GM12878 (cell line): Measurements from ENCODE around the gene PGAP6.

Source experiments
- BRCA1 ChIP-seq: IDR thresholded peaks from 2 replicates; pipeline ENCODE4 v1.6.1; 2011; ENCODE audit warnings: low read depth, low read length, improper control_type of control experiment
- EP300 ChIP-seq, 2 experiments: fragments of 150-350 bp in 1 of 2; IDR thresholded peaks; 2 replicates each; pipeline ENCODE4 v1.6.1; 2011 to 2012; ENCODE audit warnings: low read depth in 2 of 2, low read length in 2 of 2, borderline replicate concordance in 1 of 2, improper control_type of control experiment in 1 of 2, inconsistent platforms in 1 of 2; ENCODE audit not compliant: control insufficient read depth in 1 of 2
- ESRRA ChIP-seq: IDR thresholded peaks from 2 replicates; pipeline ENCODE4 v1.6.1; 2012; ENCODE audit warnings: mild to moderate bottlenecking, low read length, improper control_type of control experiment
- EZH2 ChIP-seq: IDR thresholded peaks from 2 replicates; pipeline ENCODE4 v1.6.1; 2012; ENCODE audit warnings: low read depth, mild to moderate bottlenecking, control low read depth, inconsistent platforms, low read length, borderline replicate concordance; ENCODE audit not compliant: control insufficient read depth
- FOXK2 ChIP-seq: fragments of 450-650 bp; IDR thresholded peaks from 2 replicates; pipeline ENCODE4 v1.6.1; 2017; ENCODE audit warnings: mild to moderate bottlenecking, moderate library complexity
- HDAC6 ChIP-seq: fragments of 200-600 bp; sonication (generic); IDR thresholded peaks from one replicate; pipeline ENCODE4 v1.8.0; 2017; ENCODE audit warnings: antibody characterized with exemption; ENCODE audit not compliant: unreplicated experiment
- MEF2A ChIP-seq: IDR thresholded peaks from 2 replicates; pipeline ENCODE4 v1.6.1; 2011; ENCODE audit warnings: low read depth, mild to moderate bottlenecking, low read length, moderate library complexity; ENCODE audit not compliant: insufficient read depth
- MTA3 ChIP-seq: IDR thresholded peaks from 2 replicates; pipeline ENCODE4 v1.6.1; 2012; ENCODE audit warnings: low read length, inconsistent platforms, borderline replicate concordance
- NR2C2 ChIP-seq: IDR thresholded peaks from 2 replicates; pipeline ENCODE4 v1.6.1; 2011; ENCODE audit warnings: borderline replicate concordance, low read depth; ENCODE audit not compliant: control insufficient read depth, insufficient read length
- NR2F1 ChIP-seq: fragments of 450-650 bp; conservative IDR thresholded peaks from 2 replicates; pipeline ENCODE4 v1.6.1; 2017; ENCODE audit warnings: mild to moderate bottlenecking
- POLR2AphosphoS5 ChIP-seq: IDR thresholded peaks from 2 replicates; pipeline ENCODE4 v1.6.1; 2011; ENCODE audit warnings: mild to moderate bottlenecking, low read length, inconsistent platforms
- TCF12 ChIP-seq: IDR thresholded peaks from 2 replicates; pipeline ENCODE4 v1.6.1; 2011; ENCODE audit warnings: low read depth, mild to moderate bottlenecking, low read length
- TF ChIP-seq, protein P1 (sequence below), 3 experiments: IDR thresholded peaks in 2 of 3; conservative IDR thresholded peaks in 1 of 3; 2 replicates each; pipeline ENCODE4 v1.5.1; 2011; ENCODE audit warnings: low read depth in 3 of 3, low read length in 3 of 3, mild to moderate bottlenecking in 3 of 3, control low read depth in 2 of 3, moderate library complexity in 2 of 3, inconsistent platforms in 1 of 3, mixed read lengths in 1 of 3; ENCODE audit not compliant: control insufficient read depth in 2 of 3, insufficient read depth in 1 of 3; ENCODE audit errors: extremely low read depth in 1 of 3
- TF ChIP-seq, protein P2 (sequence below): IDR thresholded peaks from 2 replicates; pipeline ENCODE4 v1.6.1; 2012; ENCODE audit warnings: mild to moderate bottlenecking, low read depth, low read length

DNA sequence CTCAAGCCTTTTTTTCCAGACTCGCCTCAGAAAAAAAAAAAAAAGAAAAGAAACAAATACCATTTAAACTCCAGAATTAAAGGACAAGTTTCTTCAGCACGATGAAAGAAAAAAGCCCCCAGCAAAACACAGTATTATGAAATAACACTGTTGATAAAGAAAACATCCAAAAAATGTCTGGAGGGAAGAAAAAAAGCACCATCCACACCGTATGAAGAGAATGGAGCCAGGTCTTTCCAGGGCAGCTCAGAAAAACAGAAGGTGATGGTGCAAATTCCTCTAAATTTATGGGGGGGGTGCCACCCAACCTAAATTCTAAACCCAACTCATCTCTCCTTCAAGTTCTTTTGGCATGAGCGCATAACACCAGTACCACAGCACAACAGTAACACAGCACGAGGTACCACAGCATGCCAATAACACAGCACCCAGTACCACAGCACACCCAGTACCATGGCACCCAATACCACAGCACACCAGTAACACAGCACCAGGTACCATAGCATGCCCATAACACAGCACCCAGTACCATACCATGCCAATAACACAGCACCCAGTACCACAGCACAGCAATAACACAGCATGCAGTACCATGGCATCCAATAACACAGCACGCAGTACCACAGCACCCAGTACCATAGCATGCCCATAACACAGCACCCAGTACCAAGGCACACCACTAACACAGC, 48.2 kb downstream of the PGAP6 start:
- no peak for TF ChIP-seq POLR2AphosphoS5
- TF ChIP-seq, protein P1, sequence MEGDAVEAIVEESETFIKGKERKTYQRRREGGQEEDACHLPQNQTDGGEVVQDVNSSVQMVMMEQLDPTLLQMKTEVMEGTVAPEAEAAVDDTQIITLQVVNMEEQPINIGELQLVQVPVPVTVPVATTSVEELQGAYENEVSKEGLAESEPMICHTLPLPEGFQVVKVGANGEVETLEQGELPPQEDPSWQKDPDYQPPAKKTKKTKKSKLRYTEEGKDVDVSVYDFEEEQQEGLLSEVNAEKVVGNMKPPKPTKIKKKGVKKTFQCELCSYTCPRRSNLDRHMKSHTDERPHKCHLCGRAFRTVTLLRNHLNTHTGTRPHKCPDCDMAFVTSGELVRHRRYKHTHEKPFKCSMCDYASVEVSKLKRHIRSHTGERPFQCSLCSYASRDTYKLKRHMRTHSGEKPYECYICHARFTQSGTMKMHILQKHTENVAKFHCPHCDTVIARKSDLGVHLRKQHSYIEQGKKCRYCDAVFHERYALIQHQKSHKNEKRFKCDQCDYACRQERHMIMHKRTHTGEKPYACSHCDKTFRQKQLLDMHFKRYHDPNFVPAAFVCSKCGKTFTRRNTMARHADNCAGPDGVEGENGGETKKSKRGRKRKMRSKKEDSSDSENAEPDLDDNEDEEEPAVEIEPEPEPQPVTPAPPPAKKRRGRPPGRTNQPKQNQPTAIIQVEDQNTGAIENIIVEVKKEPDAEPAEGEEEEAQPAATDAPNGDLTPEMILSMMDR (IDR thresholded peaks at IDR 0.05 in 2 of 3, conservative IDR thresholded peaks at IDR 0.05 in 1 of 3; ENCODE audit: control insufficient read depth in 2 of 3, extremely low read depth in 1 of 3, insufficient read depth in 1 of 3, low read depth in 3 of 3, low read length in 3 of 3) = no peak
- no peak for TF ChIP-seq NR2F1
- TF ChIP-seq TCF12 = no peak
- no peak for TF ChIP-seq FOXK2
- no peak for TF ChIP-seq NR2C2
- TF ChIP-seq BRCA1 = no peak
- TF ChIP-seq HDAC6 = no peak
- no peak for TF ChIP-seq MTA3
- TF ChIP-seq MEF2A = no peak
- TF ChIP-seq ESRRA = no peak
- TF ChIP-seq, protein P2, sequence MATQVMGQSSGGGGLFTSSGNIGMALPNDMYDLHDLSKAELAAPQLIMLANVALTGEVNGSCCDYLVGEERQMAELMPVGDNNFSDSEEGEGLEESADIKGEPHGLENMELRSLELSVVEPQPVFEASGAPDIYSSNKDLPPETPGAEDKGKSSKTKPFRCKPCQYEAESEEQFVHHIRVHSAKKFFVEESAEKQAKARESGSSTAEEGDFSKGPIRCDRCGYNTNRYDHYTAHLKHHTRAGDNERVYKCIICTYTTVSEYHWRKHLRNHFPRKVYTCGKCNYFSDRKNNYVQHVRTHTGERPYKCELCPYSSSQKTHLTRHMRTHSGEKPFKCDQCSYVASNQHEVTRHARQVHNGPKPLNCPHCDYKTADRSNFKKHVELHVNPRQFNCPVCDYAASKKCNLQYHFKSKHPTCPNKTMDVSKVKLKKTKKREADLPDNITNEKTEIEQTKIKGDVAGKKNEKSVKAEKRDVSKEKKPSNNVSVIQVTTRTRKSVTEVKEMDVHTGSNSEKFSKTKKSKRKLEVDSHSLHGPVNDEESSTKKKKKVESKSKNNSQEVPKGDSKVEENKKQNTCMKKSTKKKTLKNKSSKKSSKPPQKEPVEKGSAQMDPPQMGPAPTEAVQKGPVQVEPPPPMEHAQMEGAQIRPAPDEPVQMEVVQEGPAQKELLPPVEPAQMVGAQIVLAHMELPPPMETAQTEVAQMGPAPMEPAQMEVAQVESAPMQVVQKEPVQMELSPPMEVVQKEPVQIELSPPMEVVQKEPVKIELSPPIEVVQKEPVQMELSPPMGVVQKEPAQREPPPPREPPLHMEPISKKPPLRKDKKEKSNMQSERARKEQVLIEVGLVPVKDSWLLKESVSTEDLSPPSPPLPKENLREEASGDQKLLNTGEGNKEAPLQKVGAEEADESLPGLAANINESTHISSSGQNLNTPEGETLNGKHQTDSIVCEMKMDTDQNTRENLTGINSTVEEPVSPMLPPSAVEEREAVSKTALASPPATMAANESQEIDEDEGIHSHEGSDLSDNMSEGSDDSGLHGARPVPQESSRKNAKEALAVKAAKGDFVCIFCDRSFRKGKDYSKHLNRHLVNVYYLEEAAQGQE = no peak
- no peak for TF ChIP-seq EP300 (IDR thresholded peaks at IDR 0.05; ENCODE audit: borderline replicate concordance in 1 of 2, control insufficient read depth in 1 of 2, low read depth in 2 of 2, low read length in 2 of 2)
- no peak for TF ChIP-seq EZH2
